ENCODE measurements around the gene ACAP3.

Gene ACAP3

GRCh38 chr1:1243266-1243660 lies 64.5 kb downstream of the ACAP3 start:
- TF ChIP-seq ZFP3 (CRISPR knock-in tag; IDR thresholded peaks at IDR 0.05) (no peak), ESRRG (CRISPR knock-in tag; IDR thresholded peaks at IDR 0.05) (no peak), ZNF565 (CRISPR knock-in tag; conservative IDR thresholded peaks at IDR 0.05; ENCODE audit: low read depth) (no peak), GLIS3 (CRISPR knock-in tag; IDR thresholded peaks at IDR 0.05) (no peak), ZNF8 (CRISPR knock-in tag; IDR thresholded peaks at IDR 0.05) (no peak), SNAI2 (CRISPR knock-in tag; IDR thresholded peaks at IDR 0.05) (no peak), RARB (CRISPR knock-in tag; IDR thresholded peaks at IDR 0.05) (no peak)
- TF ChIP-seq, protein P1, sequence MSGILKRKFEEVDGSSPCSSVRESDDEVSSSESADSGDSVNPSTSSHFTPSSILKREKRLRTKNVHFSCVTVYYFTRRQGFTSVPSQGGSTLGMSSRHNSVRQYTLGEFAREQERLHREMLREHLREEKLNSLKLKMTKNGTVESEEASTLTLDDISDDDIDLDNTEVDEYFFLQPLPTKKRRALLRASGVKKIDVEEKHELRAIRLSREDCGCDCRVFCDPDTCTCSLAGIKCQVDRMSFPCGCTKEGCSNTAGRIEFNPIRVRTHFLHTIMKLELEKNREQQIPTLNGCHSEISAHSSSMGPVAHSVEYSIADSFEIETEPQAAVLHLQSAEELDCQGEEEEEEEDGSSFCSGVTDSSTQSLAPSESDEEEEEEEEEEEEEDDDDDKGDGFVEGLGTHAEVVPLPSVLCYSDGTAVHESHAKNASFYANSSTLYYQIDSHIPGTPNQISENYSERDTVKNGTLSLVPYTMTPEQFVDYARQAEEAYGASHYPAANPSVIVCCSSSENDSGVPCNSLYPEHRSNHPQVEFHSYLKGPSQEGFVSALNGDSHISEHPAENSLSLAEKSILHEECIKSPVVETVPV (CRISPR knock-in tag; IDR thresholded peaks at IDR 0.05) = no peak
- TF ChIP-seq, protein P2, sequence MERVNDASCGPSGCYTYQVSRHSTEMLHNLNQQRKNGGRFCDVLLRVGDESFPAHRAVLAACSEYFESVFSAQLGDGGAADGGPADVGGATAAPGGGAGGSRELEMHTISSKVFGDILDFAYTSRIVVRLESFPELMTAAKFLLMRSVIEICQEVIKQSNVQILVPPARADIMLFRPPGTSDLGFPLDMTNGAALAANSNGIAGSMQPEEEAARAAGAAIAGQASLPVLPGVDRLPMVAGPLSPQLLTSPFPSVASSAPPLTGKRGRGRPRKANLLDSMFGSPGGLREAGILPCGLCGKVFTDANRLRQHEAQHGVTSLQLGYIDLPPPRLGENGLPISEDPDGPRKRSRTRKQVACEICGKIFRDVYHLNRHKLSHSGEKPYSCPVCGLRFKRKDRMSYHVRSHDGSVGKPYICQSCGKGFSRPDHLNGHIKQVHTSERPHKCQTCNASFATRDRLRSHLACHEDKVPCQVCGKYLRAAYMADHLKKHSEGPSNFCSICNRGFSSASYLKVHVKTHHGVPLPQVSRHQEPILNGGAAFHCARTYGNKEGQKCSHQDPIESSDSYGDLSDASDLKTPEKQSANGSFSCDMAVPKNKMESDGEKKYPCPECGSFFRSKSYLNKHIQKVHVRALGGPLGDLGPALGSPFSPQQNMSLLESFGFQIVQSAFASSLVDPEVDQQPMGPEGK (CRISPR knock-in tag; IDR thresholded peaks at IDR 0.05; ENCODE audit: borderline replicate concordance) = no peak

GRCh38 chr1:1242461-1243265 lies 65.1 kb downstream of the ACAP3 start:
- TF ChIP-seq ZFP3 (CRISPR knock-in tag; IDR thresholded peaks at IDR 0.05) (no peak), OSR1 (CRISPR knock-in tag; IDR thresholded peaks at IDR 0.05) (no peak), GLIS3 (CRISPR knock-in tag; IDR thresholded peaks at IDR 0.05) (no peak)
- no peak for ATAC-seq

More at GRCh38 chr1:1243266-1243660, 64.5 kb downstream of the ACAP3 start:
- no peak for ATAC-seq
